NCI-H345 treated with DMSO at 0.1 percent for 48 hours (cell line): ENCODE data around the gene FGF12.

ENCODE experiments used
- DNase-seq: peaks from one replicate; lab custom pipeline; 2025; ENCODE audit not compliant: unreplicated experiment; lab: John Stamatoyannopoulos, UW

The FGF12 gene

GRCh38 chr3:192501401-192501800 is 225.9 kb downstream of the FGF12 start:
- no peak for DNase-seq

DNA sequence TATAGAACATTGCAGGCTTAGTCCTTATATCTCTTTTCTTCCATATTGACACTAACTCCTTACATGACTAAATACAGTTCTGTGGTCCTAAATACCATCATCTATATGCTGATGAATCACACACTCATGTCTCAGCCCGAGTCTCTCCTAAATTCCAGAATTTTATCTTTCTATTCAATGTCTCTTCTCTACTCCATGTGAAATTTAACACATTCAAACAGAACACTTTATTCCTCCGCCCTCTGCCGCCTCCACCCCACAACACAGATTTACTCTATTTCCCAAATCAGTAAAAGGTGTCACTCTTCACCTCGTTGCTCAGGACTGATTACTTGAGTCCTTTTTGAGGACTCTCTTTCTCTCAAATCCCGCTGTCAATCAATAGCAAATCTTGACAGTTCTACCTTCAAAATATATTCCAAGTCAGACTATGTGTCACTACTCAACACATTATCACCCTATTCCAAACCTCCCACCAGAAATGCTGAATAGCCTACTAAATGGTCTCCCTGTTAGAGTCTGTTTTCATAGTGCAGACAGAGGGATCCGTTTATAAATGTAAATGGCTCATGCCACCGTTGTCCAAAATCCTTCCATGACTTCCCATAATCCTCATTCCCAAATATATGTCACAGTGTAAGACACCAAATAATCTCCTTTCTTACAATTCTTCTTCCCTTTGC is 230.3 kb downstream of the FGF12 start:
- no peak for DNase-seq

DNA sequence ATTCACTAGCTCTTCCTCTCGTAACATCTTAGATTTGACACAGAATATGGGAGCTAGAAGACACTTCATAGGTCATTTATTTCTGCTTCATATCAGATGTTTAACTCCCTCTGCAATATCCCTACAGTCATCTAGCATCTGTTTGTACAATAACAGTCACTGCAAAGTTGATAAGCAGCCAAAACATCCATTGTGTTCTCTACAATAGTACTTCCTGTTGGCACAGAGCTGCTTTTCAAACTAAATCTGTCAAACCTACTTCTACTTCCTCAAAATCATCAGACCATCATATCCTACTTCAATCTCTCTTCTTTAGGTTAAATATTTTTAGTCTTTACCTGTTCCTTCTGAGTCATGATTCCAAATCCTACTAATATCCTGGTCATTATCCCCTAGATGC is 233.2 kb downstream of the FGF12 start:
- peak; percentile 63 for DNase-seq

- no peak for DNase-seq
These were observed 236.6 kb downstream of the FGF12 start for GRCh38 chr3:192490720-192491119.

DNA sequence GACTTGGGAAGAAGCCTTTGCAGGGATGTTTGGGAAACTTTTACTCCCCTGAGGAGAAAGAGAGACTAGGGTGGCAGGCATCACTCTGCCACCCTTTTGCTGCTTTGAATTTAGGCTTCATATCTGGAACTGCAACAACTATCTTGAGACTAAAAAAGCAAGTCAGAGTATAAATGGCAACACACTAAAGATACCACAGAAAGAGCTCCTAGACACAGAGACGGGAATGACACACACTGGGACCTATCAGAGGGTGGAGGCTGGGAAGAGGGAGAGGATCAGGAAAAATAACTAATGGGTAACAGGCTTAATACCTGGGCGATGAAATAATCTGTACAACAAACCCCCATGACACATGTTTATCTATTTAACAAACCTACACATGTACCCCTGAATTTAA is 237.8 kb downstream of the FGF12 start:
- DNase-seq, result no peak

DNA sequence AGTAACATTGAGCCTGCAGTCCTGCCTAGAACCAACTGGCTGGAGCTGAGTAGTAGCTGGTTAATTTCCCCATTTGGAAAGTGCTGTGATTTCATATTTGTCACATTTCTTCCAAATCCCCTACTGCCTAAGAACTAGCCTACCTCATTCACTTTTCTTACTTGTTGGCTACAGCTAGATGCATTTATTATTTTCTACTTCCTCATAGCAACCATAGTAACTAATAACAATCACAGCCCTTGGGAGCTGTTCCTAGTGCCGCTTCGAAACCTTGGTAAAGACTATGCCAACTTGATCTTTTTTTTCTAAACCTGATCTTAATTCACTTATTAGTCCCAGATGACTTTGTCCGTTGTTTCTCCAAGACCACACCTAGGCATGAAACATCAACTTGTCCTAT is 240.3 kb downstream of the FGF12 start:
- no peak for DNase-seq

DNA sequence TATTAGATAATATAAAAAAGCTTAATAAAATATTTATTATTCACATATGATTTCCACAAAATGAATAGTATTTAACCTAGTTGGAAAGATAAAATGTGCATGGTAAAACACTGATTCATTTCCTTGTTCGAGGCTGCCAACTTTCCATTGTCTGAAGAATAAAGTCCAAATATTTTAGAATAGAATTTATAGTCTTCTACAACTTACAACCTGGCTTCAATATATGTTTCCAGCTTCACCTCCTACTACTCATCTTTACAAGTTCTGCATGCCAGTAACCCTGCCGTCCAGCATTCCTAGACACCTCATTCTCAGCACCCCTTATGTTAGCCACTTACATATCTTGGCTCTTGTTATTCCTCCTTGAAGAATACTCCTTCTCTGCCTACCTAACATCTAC is 244.5 kb downstream of the FGF12 start:
- DNase-seq, result no peak

DNA sequence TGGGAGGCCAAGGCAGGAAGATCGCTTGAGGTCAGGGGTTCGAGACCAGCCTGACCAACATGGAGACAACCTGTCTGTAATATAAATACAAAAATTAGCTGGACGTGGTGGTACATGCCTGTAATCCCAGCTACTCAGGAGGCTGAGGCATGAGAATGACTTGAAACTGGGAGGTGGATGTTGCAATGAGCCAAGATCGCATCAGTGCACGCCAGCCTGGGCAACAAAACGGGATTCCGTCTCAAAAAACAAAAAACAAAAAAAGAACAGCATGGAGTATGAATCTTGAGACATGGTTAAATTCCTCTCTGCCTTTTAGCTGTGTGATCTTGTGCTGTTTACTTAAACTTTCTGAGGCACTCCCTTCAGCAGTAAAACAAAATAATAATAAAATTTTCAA is 244.9 kb downstream of the FGF12 start:
- no peak for DNase-seq

DNA sequence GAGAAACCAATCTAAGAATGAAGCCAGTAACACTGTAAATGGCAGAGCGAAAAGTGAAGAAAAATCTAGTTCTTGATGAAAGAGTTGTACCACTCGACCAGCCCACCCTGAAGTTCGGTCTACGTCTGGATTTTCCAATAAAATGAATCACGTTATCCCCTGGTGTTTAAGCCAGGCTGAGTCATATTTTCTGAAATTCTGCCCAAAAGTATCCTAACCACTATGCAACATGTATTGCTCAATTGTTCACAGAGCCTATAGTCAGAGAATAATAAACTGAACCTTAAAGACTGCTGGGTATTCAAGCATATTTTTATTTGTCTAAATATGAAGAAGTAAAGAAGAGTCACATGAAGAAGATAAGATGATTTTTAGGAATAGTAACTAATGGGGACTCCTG is 245.7 kb downstream of the FGF12 start:
- no peak for DNase-seq

GRCh38 chr3:192467230-192468140 is 259.9 kb downstream of the FGF12 start:
- DNase-seq, result peak; percentile 69

- peak; percentile 39 for DNase-seq
These were observed 278.3 kb downstream of the FGF12 start for GRCh38 chr3:192449036-192449435.

- peak; percentile 30 for DNase-seq
These were observed 281.3 kb downstream of the FGF12 start for GRCh38 chr3:192445770-192446644.

GRCh38 chr3:192444791-192445106 is 282.6 kb downstream of the FGF12 start:
- DNase-seq, result no peak

DNA sequence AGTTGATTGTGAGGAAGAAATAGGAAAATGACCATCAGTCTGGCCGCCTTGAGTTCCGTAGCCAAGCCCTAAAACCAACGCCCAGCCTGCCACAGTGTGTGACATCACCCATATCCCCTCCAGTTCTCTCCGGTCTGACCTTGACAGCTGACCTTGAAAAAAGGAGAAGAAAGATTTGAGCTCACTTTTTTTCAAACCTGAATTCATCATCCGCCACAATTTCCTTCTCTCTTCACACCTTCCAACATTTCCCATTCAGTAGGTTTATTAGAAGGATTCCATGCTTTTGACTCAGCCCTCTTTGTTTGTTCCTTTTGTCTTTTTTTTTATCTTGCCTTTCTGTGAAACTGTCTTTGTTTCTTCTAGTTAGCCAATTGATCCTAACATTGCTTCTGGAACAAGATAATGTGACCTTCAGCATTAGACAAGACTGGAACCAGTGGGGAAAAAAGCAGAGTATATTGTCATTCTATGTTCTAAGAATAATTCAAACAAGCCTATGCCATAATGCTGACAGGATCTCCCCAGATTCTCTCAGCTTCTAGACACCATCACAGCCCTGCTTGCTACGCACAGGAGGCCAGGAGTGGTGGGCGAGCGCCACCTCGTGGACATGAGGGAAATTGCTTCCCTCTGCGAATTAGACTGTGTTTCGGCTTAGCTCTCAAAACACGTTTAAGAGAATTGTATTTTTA is 283.1 kb downstream of the FGF12 start:
- peak; percentile 32 for DNase-seq

DNA sequence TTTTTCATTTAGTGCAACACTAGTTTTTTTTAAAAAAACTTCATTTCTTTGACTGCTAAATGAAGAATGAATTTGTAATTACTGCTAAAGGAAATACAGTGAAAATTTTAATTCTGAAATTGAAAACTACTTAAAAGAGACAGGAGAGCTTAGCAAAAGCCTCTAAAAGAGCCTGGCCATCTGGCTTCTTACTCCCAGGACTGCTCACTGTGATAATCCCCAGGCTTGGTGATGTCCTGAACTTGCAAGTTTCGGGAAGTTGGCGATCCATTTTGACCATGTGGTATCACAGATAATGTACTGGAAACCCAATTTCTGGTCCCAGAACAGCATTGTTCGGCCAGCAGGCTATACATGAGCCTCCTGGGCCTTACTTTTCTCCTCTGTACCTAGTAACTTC is 292.1 kb downstream of the FGF12 start:
- no peak for DNase-seq

- no peak for DNase-seq
These were observed 293.2 kb downstream of the FGF12 start for GRCh38 chr3:192434186-192434585.

DNA sequence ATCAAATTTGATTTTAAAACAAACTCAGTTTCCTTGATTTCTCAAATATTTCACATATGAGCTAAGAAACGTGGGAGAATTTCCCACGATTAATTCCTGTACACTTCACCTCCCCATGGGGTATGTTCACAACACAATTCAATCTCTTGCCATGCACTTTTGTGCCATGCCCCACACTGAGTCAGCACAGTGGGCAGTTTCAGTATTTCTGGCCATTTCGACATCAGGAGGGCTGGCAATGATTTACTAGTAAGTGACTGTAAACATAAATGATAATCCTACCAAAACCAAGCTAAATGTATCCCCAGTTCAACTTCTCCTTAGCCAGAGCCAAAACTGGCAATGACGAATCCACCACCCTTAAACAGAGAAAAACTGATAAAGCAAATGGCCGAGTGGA is 293.6 kb downstream of the FGF12 start:
- DNase-seq, result no peak

DNA sequence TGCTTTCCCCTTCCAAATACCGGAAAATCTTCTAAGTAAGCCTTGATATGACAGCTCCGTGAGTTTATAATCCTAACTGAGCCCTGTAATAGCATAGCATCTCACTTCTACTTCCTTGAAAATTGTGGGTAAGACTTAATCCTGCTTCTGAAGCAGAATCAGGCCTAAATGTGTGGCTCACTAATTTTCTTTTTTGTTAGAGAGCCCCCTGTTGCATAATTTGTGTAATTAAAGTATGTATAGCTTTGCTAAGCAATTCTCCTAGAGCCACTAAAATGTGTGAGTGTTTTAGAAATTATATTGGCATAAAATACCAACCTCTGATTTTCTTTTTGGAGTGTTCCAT is 304.4 kb downstream of the FGF12 start:
- DNase-seq, result no peak

GRCh38 chr3:192422321-192422996 is 304.9 kb downstream of the FGF12 start:
- DNase-seq, result no peak

DNA sequence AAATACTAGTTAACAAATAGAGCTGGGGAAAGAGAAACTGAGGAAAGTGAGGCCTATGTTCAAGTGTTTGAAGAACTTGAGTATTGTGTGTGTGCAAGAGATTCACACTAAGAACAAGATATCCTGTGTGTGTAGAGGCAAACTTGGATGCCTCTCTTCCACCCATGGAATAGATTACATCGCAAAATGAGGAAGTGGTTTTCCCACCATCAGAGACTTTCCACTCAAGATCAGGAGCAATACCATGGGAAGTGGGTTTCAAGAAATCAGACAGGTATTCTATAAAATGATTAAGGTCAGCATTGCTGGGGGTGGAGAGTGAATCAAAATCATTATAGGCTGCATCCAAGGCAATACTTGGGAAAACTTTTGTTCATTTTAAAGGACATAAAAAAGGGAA is 308.0 kb downstream of the FGF12 start:
- no peak for DNase-seq
